Posterior cingulate gyrus (tissue), 11 donors: Measurements from ENCODE around the gene CIT.
A peak's percentile ranks its signal among the peaks of the same experiment; 100 is the strongest.
"Not testable (repeated sequence)": the region's sequence is repeated elsewhere in the genome, so short reads cannot be mapped to it uniquely, and the experiment has no call there.

ENCODE experiments used
- DNase-seq, 10 donors: peaks; one replicate each; pipeline versions ENCODE4 v3.0.0 to v3.0.0-alpha.2; 2020 to 2021; ENCODE audit warnings: mixed read lengths in 3 of 10
- intact Hi-C: fragments of 100-400 bp; cut with DNase I; formaldehyde crosslinking; loops from one replicate; pipeline ENCODE4 v1.15.1; 2023

The CIT gene

DNA sequence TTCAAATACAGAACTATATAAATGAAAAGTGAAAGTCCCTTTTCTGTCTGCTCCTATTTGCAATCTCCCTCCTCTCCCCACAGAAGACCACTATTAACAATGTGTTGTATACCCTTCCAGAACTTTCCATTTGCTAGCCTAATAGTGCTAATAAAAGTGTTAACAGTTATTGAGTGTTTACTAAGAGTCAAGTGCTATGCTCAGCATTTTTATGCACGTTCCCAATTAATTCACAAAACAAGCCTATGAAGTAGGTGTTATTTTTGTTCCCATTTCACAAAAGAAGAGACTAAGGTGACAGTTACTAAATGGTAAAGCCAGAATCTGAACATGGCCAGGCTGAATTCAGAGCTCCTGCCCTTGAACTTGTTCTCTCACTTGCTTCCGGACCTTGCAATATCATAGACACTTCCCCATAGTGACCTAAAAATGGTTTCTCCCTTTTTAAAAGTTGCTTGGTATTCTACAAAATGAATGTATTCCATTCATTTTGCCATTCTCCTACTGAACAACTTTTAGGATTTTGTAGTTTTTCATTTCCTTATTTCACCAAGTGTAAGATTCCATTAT lies 210.8 kb downstream of the CIT start:
- DNase-seq = no peak
- intact Hi-C loops = loop anchor here (5.0 kb wide), 1 partner anchor 116 kb away; no protein-coding TSS in a partner anchor

DNA sequence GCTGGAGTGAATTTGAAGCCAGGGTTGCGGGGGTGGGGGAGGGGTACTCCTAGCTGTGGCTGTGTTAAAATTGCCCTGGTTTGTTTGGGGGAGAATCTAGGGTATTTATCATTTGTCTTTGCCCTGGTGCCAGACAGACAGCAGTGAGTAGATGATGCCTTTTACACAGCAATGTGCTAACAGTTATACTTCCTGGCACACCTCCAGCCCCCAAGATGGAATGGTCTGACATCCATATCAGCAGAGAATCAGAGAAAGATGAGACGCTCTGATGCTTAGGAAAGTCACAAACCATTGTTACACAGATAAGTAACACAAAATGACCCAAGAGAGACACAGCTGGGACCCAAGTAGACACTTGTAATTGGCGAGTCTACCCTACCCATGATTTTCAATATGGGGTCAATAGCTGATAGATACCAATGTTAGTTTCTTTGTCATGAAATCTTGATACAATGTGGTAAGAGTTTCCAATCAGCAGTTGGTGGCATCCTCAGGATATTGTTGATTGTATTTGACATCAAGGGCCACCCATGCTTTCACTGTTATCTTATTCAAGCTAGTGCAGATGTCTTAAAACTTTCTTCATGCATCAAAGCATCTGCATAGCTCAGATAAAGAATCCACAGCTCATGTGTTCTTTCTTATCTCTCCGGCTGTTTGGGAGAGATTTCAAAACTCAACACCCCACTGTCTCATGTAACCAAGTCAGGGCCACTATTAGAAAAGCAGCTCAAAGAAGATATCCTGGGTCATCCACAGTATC lies 211.8 kb downstream of the CIT start:
- intact Hi-C loops = loop anchor here (5.0 kb wide), 1 partner anchor 117 kb away; no protein-coding TSS in a partner anchor
- no peak for DNase-seq

DNA sequence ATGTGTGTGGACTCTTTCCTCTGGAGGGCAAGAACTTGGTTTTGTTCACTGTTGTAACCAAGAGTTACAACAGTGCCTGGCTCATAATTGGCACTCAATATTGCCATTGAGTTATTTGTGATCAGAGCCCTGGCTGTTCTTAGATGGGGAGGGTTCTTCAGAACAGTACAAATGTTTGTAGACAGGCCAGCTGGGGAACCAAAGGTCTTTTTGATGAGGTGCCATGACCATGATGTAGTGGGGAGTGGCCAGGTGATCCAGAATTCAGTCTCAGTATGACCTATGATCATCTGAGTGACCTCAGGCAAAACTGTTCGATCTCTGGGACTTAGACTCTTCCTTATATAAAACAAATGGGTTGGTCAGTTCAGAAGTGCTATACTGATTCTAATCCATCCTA lies 212.5 kb downstream of the CIT start:
- intact Hi-C loops = loop anchor here (5.0 kb wide), 1 partner anchor 118 kb away; no protein-coding TSS in a partner anchor
- no peak for DNase-seq

DNA sequence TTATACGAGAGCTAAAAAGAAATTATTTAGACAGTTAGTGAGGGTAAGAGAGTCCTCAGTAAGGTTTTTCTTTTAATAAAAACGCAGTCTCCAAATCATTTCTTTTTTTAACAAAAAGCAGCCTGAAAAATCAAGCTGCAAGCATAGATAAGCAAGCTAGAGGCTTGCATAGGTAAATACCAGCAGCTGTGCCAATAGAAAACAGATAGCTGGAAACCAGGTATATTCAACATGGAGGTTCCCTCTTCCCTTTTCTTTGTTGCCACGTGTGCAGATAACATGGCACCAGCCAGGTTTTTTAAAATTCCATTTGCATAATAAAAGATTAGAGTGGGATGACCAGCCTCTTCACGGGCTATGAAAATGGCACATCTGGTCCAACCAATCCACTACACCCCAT lies 215.2 kb downstream of the CIT start:
- DNase-seq = no peak
- intact Hi-C loops = no loop called here

DNA sequence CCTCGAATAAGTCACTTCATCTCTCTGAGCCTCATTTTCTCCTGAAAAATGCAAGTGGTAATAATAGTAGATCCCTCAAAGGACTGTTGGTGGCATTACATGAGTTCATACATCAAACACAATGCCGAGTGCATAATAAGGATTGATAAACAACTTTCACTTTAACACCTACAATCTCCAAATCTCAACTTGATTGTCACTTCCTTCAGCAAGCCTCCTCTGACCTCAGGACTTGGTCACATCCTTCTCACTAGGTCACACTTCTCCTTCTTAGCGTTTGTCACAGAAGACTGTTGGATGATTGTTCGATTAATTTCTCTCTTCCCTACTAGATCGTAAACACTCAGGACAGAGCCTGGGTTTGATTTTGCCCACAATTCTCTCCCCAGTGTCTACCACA lies 217.0 kb downstream of the CIT start:
- DNase-seq = no peak
- intact Hi-C loops = no loop called here

DNA sequence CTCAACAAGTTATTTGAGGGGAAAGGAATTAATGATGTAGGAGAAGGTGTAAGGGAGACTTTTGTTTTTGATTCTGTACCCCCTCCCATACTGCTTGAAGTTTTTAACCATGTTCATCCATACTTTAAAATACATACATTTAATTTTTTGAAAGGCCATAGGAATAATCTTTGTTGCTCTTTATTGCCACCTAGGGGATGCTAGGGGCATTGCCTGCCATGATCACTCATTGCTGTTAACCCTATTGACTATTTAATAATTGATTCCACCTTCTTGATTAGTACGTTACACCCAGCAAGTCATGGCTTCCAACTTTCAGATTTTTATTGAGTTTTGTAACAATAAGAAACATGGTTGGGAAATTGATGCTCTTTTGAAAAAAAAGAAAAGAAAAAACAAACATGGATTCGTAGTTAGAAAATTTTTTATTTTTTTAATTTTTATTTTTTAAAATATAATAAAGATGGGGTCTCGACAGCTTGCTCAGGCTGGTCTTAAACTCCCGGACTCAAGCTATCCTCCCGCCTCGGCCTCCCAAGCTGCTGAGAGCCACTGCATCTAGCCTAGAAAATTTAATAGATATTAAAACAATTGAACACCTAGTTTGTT lies 217.7 kb downstream of the CIT start:
- intact Hi-C loops = no loop called here
- peak in 1 of 10 donors; percentile 39 for DNase-seq

DNA sequence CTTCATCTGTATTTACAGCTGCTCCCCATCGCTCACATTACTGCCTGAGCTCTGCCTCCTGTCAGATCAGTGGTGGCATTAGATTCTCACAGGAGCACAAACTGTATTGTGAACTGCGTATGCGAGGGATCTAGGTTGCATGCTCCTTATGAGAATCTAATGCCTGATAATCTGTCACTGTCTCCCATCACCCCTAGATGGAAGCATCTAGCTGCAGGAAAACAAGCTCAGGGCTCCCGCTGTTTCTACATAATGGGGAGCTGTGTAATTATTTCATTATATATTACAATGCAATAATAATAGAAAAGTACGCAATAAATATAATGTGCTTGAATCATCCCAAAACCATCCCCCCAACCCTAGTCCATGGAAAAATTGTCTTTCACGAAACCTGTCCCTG lies 219.0 kb downstream of the CIT start:
- DNase-seq, intact Hi-C loops: not testable (repeated sequence)

DNA sequence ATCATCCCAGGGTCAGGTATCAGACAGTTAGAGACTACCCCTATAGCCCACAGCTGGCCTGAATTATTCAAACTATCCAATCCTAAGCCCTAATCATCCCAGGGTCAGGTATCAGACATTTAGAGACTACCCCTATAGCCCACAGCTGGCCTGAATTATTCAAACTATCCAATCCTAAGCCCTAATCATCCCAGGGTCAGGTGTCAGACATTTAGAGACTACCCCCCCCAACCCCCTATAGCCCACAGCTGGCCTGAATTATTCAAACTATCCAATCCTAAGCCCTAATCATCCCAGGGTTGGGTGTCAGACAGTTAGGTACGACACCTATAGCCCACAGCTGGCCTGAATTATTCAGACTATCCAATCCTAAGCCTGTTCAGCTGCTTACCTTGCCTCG lies 220.1 kb downstream of the CIT start:
- DNase-seq, intact Hi-C loops: not testable (repeated sequence)

DNA sequence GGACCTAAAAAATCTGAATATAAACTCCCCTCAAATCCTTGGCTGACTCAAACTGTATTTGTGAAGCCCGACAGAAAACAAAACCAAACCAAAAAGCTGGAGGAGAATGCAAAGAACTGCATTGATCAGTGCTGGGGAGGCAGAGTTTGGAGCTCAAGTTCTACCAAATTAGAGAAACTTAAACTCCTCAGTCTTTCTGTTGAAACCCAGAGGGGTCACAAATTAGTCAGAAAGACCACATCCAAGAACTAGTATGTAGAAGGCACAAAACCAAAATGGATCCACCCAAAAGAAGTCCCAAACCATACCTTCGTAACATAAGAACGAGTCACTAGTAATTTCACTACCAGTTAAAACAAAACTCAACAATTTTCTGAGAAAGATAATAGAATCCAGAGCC lies 224.5 kb downstream of the CIT start:
- DNase-seq = no peak
- intact Hi-C loops = no loop called here

DNA sequence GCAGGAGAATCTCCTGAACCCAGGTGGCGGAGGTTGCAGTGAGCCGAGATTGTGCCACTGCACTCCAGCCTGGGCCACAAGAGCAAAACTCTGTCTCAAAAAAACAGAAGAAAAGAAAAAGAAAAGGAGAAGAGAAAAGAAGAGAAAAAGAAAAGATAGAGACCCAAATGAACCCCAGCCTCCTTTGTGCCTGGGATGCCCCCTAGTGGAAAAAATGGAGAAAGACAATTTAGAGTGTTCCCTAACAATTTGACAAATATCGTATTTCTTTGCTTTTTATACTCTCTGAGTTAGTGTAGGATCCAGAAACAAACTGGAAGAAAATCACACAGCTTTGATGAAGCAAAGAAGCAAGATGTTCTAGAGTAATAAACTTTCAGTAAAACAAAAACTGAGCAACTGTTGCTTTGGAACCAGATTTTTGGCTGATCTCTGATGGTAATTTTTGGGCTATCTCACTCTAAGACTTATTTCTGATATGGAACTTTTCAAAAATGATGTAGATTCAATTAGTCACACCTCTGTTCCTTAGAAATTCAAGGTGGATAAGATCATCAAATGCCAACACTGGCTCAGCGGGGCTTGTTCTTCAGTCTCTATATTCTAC lies 227.8 kb downstream of the CIT start:
- DNase-seq = peak in 1 of 10 donors; percentile 5
- intact Hi-C loops = no loop called here

DNA sequence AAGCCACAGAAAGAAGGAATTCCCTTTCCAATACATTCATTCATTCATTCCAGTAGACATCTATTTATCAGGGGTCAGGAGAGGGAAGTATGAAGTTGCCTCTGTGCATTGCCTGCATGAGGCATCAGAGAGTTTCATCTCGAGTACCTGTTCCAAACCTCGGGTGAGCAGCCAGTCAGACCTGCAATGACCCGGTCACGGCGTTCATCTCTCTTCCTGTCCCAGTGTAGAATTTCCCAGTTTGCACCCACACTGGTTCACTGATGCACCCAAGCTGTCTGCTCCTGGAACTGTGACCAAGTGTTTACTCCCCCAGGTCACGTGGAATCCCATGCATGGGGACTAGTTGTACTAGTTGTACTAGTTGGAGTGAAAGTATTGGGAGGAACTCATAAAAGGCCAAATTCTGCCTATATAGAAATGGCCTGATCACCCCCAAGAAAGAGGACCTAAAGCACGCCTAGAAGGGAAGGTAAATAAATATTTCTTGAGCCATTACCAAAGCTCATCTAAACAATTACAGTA lies 231.5 kb downstream of the CIT start:
- intact Hi-C loops = no loop called here
- peak in 1 of 10 donors; percentile 17 for DNase-seq

DNA sequence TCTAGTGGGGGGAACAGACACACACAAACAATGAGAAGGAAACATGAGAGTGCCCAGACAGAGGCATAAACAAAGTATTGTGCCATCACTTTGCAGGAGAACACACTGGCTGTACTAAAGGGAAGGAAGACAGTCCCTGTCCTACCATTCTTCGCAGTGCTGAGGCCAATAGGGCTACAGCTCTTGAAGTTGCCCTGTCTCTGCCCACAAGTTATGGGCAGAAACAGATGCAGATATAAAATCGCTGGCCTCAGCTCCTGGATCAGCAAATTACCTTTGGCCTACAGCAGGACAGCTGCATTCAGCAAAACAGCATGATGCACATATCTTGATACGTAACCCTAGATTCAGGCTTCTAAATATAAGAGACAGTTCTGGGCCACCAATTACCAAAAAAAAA lies 232.2 kb downstream of the CIT start:
- DNase-seq = no peak
- intact Hi-C loops = no loop called here

DNA sequence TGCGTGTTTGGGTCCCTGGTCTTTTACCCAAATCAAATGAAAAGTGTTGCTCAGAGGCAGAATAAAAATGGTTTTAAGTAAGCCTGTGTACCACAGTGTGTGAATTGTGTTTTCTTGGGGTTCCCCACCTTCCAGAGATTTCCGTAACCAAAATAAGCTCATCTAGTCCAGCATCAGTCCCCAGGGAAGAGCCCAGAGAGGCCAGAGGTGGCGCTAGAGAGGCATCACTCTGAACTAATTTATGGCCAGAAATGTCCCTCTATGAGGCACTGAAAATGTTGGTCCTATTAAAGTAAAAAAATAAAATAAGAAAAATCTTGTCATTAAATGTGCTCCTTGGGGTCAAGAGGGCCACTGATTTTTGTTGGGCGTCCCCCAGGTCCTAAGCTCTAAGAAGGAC lies 234.1 kb downstream of the CIT start:
- intact Hi-C loops = no loop called here
- DNase-seq = no peak
